Peyer's patch (tissue), 4 donors: ENCODE data around the gene NOP14. TPM values are rescaled to one million over a fixed set of nuclear protein-coding genes. Genes with fewer than 3 reads are reported as not detected.

ENCODE experiments used
- DNase-seq, 3 donors: peaks; one replicate each; pipeline ENCODE4 v3.0.0-alpha.2; 2017 to 2019
- H3K27ac ChIP-seq, 4 donors: fragments of 200-600 bp; sonication (generic); one replicate each; pipeline ENCODE4 v1.5.1; 2016 to 2019
- H3K27me3 ChIP-seq, 2 donors: fragments of 200-600 bp; sonication (generic); one replicate each; pipeline ENCODE4 v1.5.1; 2019
- H3K36me3 ChIP-seq, 3 donors: fragments of 200-600 bp; sonication (generic); one replicate each; pipeline ENCODE4 v1.5.1; 2016 to 2019
- H3K4me1 ChIP-seq, 4 donors: fragments of 200-600 bp; sonication (generic); one replicate each; pipeline ENCODE4 v1.5.1; 2016 to 2019
- H3K4me3 ChIP-seq, 4 donors: fragments of 200-600 bp; sonication (generic); 1 replicate in 3 of 4; 2 replicates in 1 of 4; pipeline ENCODE4 v1.5.1; 2016 to 2019; ENCODE audit warnings: mild to moderate bottlenecking in 1 of 4
- H3K9me3 ChIP-seq, 4 donors: fragments of 200-600 bp; sonication (generic); one replicate each; pipeline ENCODE4 v1.5.1; 2016 to 2019; ENCODE audit warnings: mild to moderate bottlenecking in 1 of 4
- POLR2A ChIP-seq, 2 donors: fragments of 450-650 bp; IDR thresholded peaks; one replicate each; pipeline ENCODE4 v1.5.1; 2017; ENCODE audit warnings: antibody characterized with exemption in 2 of 2, mild to moderate bottlenecking in 2 of 2, moderate library complexity in 2 of 2
- total RNA-seq, 4 donors: library from RNA; depleted of rRNA; stranded (reverse); fragments of >200 nt; gene quantifications; one replicate each; pipeline ENCODE4 v1.1.0, GENCODE V29; 2016
- TF ChIP-seq, protein P1 (sequence below), 6 experiments: fragments of 450-650 bp in 4 of 6; fragments of 200-600 bp in 2 of 6; sonication (generic) in 1 of 6; IDR thresholded peaks; one replicate each; pipeline ENCODE4 v1.5.1; 2017 to 2019; ENCODE audit warnings: antibody characterized with exemption in 6 of 6, mild to moderate bottlenecking in 3 of 6, moderate library complexity in 1 of 6

NOP14 gene
- total RNA-seq, 4 donors from 2014 or later, result 13.0 to 76.7 (median 18.6) TPM

GRCh38 chr4:2981256-2981819 lies 18.1 kb upstream of the NOP14 start:
- no peak for TF ChIP-seq POLR2A (IDR thresholded peaks at IDR 0.05)
- TF ChIP-seq, protein P1, sequence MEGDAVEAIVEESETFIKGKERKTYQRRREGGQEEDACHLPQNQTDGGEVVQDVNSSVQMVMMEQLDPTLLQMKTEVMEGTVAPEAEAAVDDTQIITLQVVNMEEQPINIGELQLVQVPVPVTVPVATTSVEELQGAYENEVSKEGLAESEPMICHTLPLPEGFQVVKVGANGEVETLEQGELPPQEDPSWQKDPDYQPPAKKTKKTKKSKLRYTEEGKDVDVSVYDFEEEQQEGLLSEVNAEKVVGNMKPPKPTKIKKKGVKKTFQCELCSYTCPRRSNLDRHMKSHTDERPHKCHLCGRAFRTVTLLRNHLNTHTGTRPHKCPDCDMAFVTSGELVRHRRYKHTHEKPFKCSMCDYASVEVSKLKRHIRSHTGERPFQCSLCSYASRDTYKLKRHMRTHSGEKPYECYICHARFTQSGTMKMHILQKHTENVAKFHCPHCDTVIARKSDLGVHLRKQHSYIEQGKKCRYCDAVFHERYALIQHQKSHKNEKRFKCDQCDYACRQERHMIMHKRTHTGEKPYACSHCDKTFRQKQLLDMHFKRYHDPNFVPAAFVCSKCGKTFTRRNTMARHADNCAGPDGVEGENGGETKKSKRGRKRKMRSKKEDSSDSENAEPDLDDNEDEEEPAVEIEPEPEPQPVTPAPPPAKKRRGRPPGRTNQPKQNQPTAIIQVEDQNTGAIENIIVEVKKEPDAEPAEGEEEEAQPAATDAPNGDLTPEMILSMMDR (IDR thresholded peaks at IDR 0.05), result no peak
- Histone ChIP-seq H3K9me3 (peaks cover 0 to 18% (median 2%) of the 10 kb centered on the region in 4 donors), H3K27ac (no peak overlapping the region), H3K4me3 (no peak overlapping the region), H3K36me3 (no peaks in the 10 kb centered on the region), H3K4me1 (no peaks in the 10 kb centered on the region), H3K27me3 (no peaks in the 10 kb centered on the region)
- DNase-seq, result no peak

DNA sequence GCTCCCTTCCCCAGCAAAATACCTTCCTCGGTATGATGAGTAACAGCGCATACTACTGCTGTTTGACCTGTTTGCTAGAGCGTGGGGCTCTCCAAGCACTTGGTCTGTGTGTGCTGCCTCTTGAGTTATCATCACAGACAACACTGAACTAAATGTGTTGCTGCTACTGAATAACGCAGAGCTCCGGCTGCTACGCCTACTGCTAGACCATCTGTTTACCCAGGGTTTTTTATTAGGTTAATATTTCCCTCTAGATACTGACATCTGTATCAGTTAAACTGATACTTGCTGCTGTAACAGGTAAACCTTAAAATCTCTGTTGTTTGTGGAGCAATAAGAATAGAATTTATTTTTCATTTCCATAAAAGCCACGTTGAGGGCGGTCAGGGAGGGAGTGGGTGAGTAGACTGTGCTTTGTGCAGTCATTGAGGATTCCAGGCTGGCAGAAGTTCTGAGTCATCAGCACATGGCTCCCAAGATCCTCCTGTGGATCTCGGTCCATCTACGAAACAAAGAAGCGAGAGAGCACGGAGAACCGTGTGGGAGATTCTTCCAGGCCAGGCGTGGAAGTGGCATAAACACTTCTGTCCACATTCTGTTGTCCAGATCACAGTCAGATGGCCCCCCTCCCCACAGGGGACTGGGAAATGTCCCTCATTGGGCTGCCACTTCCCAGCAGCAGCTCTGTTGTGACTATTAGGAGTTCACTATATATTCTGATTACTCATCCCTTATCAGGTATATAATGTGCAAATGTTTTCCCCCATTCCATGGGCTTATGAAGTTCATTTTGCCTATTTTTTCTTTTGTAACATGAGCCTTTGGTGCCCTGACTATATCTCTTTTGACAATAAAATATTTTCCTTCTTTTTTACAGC lies 14.2 kb upstream of the NOP14 start:
- no peak overlapping the region for H3K4me3 ChIP-seq
- H3K27me3 ChIP-seq, result no peaks in the 10 kb centered on the region
- no peak for DNase-seq
- no peak for TF ChIP-seq POLR2A (IDR thresholded peaks at IDR 0.05)
- TF ChIP-seq, protein P1 (IDR thresholded peaks at IDR 0.05), result no peak
- peaks cover 0 to 18% (median 2%) of the 10 kb centered on the region in 4 donors for H3K9me3 ChIP-seq
- no peaks in the 10 kb centered on the region for H3K4me1 ChIP-seq
- H3K27ac ChIP-seq, result no peak overlapping the region
- no peaks in the 10 kb centered on the region for H3K36me3 ChIP-seq

- Histone ChIP-seq H3K9me3 (no peaks in the 10 kb centered on the region), H3K4me3 (no peak overlapping the region), H3K27ac (no peak overlapping the region), H3K27me3 (no peaks in the 10 kb centered on the region), H3K36me3 (no peaks in the 10 kb centered on the region), H3K4me1 (no peaks in the 10 kb centered on the region)
- no peak for TF ChIP-seq POLR2A (IDR thresholded peaks at IDR 0.05)
- TF ChIP-seq, protein P1 (IDR thresholded peaks at IDR 0.05), result no peak
- no peak for DNase-seq
These were observed 8.1 kb upstream of the NOP14 start for GRCh38 chr4:2971275-2971674.

GRCh38 chr4:2968381-2968780 lies 5.2 kb upstream of the NOP14 start:
- TF ChIP-seq POLR2A (IDR thresholded peaks at IDR 0.05), result no peak
- TF ChIP-seq, protein P1 (IDR thresholded peaks at IDR 0.05), result no peak
- Histone ChIP-seq H3K27ac (no peak overlapping the region), H3K36me3 (no peaks in the 10 kb centered on the region), H3K4me1 (peaks cover 0 to 7% (median 0%) of the 10 kb centered on the region in 4 donors), H3K9me3 (no peaks in the 10 kb centered on the region), H3K27me3 (no peaks in the 10 kb centered on the region), H3K4me3 (no peak overlapping the region)
- DNase-seq, result no peak

DNA sequence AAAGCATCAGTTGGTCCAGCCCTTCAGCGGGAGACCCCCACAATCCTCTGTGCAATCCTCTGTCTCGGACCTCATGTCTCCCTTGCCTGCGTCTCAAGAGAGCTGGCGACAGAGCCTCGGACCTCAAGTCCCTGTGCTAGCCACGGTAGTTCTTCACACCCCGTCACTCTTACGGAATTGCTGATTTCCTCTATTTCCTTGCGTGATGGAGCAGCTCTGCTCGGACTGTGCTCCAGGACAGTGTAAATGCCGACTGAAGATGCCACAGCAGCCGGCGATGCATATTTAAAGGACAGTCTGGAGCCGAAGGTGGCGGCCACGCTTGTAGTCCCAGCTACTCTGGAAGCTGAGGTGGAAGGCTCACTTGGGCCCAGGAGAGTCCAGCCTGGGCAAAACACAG lies 2.1 kb upstream of the NOP14 start:
- peak in 1 of 3 donors; percentile 46 for DNase-seq
- H3K27me3 ChIP-seq, result no peaks in the 10 kb centered on the region
- no peak for TF ChIP-seq POLR2A (IDR thresholded peaks at IDR 0.05)
- TF ChIP-seq, protein P1 (IDR thresholded peaks at IDR 0.05), result no peak
- H3K9me3 ChIP-seq, result no peaks in the 10 kb centered on the region
- H3K36me3 ChIP-seq, result no peaks in the 10 kb centered on the region
- no peak overlapping the region for H3K4me3 ChIP-seq
- H3K27ac ChIP-seq, result no peak overlapping the region
- H3K4me1 ChIP-seq, result peaks cover 6 to 20% (median 6%) of the 10 kb centered on the region in 4 donors
